Lower lobe of right lung (tissue), 2 donors: ENCODE measurements around the gene CDYL2. TPM values are rescaled to one million over a fixed set of nuclear protein-coding genes. Genes with fewer than 3 reads are reported as not detected.

Experiments
- ATAC-seq, 2 donors: fragments of 200-7000 bp; cut with Tn5 transposase; one replicate each; pipeline ENCODE4 v1.9.1; 2020 to 2022; ENCODE audit warnings: mild to moderate bottlenecking in 2 of 2, moderate library complexity in 2 of 2
- DNase-seq: peaks from one replicate; pipeline ENCODE4 v3.0.0-alpha.2; 2020
- H3K27ac ChIP-seq: fragments of 200-600 bp; one replicate; pipeline ENCODE4 v1.8.0; 2022
- H3K27me3 ChIP-seq: fragments of 200-600 bp; one replicate; pipeline ENCODE4 v1.8.0; 2022; ENCODE audit warnings: low read depth
- H3K36me3 ChIP-seq: fragments of 200-600 bp; one replicate; pipeline ENCODE4 v1.8.0; 2022; ENCODE audit warnings: mild to moderate bottlenecking
- H3K4me1 ChIP-seq: fragments of 200-600 bp; one replicate; pipeline ENCODE4 v1.8.0; 2022
- H3K4me3 ChIP-seq: fragments of 200-600 bp; one replicate; pipeline ENCODE4 v1.8.0; 2022; ENCODE audit warnings: mild to moderate bottlenecking
- H3K9me3 ChIP-seq: fragments of 200-600 bp; one replicate; pipeline ENCODE4 v1.8.0; 2022
- CTCF ChIP-seq: fragments of 200-600 bp; IDR thresholded peaks from one replicate; pipeline ENCODE4 v1.8.0; 2022; ENCODE audit warnings: antibody characterized with exemption, mild to moderate bottlenecking
- intact Hi-C: fragments of 100-400 bp; cut with DNase I; formaldehyde crosslinking; loops from one replicate; pipeline ENCODE4 v1.11.0; 2022
- total RNA-seq: library from RNA; stranded (reverse); fragmentation: NEBNext Ultra II Directional; extraction: Animal tissue kit (Norgen Biotek cat#: 25700); gene quantifications from one replicate; pipeline ENCODE4 v1.2.1, GENCODE V29; 2021
- donor health status: DM: no; HTN: yes; CAD: no; lungs with severe emphysema.

Gene CDYL2
- total RNA-seq, 1 donor from 2014 or later, result 14.7 TPM

GRCh38 chr16:80725566-80726162, 78.7 kb downstream of the CDYL2 start:
- Histone ChIP-seq H3K27me3 (no peaks in the 10 kb centered on the region), H3K27ac (no peak overlapping the region), H3K4me3 (no peak overlapping the region), H3K4me1 (no peaks in the 10 kb centered on the region), H3K9me3 (peaks cover 10% of the 10 kb centered on the region), H3K36me3 (no peaks in the 10 kb centered on the region)
- DNase-seq, result no peak
- intact Hi-C loops, result no loop called here
- ATAC-seq, result peak in 1 of 2 donors; percentile 65
- TF ChIP-seq CTCF, result no peak

- H3K9me3 ChIP-seq, result peaks cover 10% of the 10 kb centered on the region
- no peak overlapping the region for H3K27ac ChIP-seq
- no peak for DNase-seq
- no peaks in the 10 kb centered on the region for H3K4me1 ChIP-seq
- TF ChIP-seq CTCF, result no peak
- H3K36me3 ChIP-seq, result no peaks in the 10 kb centered on the region
- H3K4me3 ChIP-seq, result no peak overlapping the region
- ATAC-seq, result no peak
- intact Hi-C loops, result no loop called here
- H3K27me3 ChIP-seq, result no peaks in the 10 kb centered on the region
Observed at GRCh38 chr16:80723981-80724380, 80.4 kb downstream of the CDYL2 start.

DNA sequence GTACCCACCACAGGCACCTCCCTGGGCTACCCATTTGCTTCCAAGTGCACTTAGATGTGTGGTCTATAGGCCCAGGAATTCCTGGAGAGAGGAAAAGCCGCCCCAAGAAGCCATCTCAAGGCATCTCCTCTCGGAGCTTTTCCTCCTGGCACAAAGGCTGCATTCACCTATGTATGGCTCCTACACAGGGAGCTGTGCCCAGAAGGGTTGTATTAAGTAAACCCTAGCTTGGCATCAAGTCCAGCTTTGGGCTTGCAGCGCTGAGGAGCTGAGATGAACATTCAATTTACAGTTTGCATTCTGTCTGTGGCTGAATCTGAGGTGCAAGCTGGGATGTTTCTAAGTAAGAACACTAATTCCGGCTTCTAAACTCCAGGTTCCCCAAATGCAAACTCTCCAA, 81.3 kb downstream of the CDYL2 start:
- no peak for ATAC-seq
- intact Hi-C loops, result no loop called here

GRCh38 chr16:80720804-80721371, 83.5 kb downstream of the CDYL2 start:
- DNase-seq, result no peak
- H3K27ac ChIP-seq, result no peak overlapping the region
- no peak for TF ChIP-seq CTCF
- no peak for ATAC-seq
- no peak overlapping the region for H3K4me3 ChIP-seq
- no peaks in the 10 kb centered on the region for H3K27me3 ChIP-seq
- no peaks in the 10 kb centered on the region for H3K4me1 ChIP-seq
- no peaks in the 10 kb centered on the region for H3K36me3 ChIP-seq
- intact Hi-C loops, result no loop called here
- H3K9me3 ChIP-seq, result peaks cover 10% of the 10 kb centered on the region

More for the DNA sequence above, 81.3 kb downstream of the CDYL2 start:
- Histone ChIP-seq H3K27me3 (no peaks in the 10 kb centered on the region), H3K36me3 (no peaks in the 10 kb centered on the region), H3K9me3 (peaks cover 10% of the 10 kb centered on the region), H3K27ac (no peak overlapping the region), H3K4me3 (no peak overlapping the region), H3K4me1 (no peaks in the 10 kb centered on the region)
- no peak for DNase-seq
- no peak for TF ChIP-seq CTCF

GRCh38 chr16:80719573-80719972, 84.8 kb downstream of the CDYL2 start:
- intact Hi-C loops, result no loop called here
- Histone ChIP-seq H3K27ac (no peak overlapping the region), H3K9me3 (peaks cover 10% of the 10 kb centered on the region), H3K36me3 (no peaks in the 10 kb centered on the region), H3K27me3 (no peaks in the 10 kb centered on the region), H3K4me3 (no peak overlapping the region), H3K4me1 (no peaks in the 10 kb centered on the region)
- ATAC-seq (peak in 1 of 2 donors; percentile 23), DNase-seq (no peak)
- TF ChIP-seq CTCF, result no peak
